Nephron (organoid): ENCODE data around the gene GNB2.
A peak's percentile ranks its signal among the peaks of the same experiment; 100 is the strongest.

Source experiments
- H3K27ac Mint-ChIP-seq, 3 experiments: 2 replicates each; pipeline ENCODE4 v1.8.0; 2020; ENCODE audit warnings: mixed read lengths in 3 of 3, mild to moderate bottlenecking in 2 of 3, moderate library complexity in 1 of 3
- H3K27me3 Mint-ChIP-seq: 2 replicates; pipeline ENCODE4 v1.8.0; 2021; ENCODE audit warnings: low read depth, mild to moderate bottlenecking, moderate library complexity, mixed read lengths
- H3K36me3 Mint-ChIP-seq: 2 replicates; pipeline ENCODE4 v1.8.0; 2020; ENCODE audit warnings: low read depth, mixed read lengths
- H3K4me1 Mint-ChIP-seq: 2 replicates; pipeline ENCODE4 v1.8.0; 2020; ENCODE audit warnings: mixed read lengths
- H3K4me3 Mint-ChIP-seq, 3 experiments: 2 replicates each; pipeline ENCODE4 v1.8.0; 2020; ENCODE audit warnings: mild to moderate bottlenecking in 3 of 3, mixed read lengths in 3 of 3, moderate library complexity in 2 of 3
- H3K9me3 Mint-ChIP-seq: 2 replicates; pipeline ENCODE4 v1.8.0; 2020; ENCODE audit warnings: mixed read lengths
- TF ChIP-seq, protein P1 (sequence below), 3 experiments: fragments of 200-600 bp; sonication (generic); IDR thresholded peaks; one replicate each; pipeline ENCODE4 v1.5.0; 2021; ENCODE audit warnings: antibody characterized with exemption in 3 of 3; ENCODE audit not compliant: unreplicated experiment in 3 of 3

GNB2 gene

DNA sequence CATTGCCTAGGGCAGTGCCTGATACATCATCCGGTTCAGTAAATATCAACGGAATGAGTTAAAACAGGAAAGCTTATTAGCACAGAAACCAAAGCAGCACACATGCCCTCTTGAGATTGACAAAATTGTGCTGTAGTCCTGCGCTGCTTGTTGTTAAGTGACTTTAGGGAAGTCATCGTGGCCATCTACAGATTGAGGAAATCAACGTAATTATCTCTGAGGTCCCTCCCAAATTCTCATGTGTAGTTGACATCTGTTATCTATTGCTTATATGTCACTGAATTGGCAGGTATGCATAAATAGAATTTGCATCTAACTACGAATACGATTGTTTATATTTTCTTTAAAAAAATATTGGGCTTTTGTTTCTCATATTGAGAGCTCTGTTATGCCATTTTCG, 3.5 kb upstream of the GNB2 start:
- Mint-ChIP-seq H3K4me3 (no peak overlapping the region), H3K4me1 (no peaks in the 10 kb centered on the region), H3K27me3 (peaks cover 29% of the 10 kb centered on the region), H3K9me3 (no peaks in the 10 kb centered on the region), H3K27ac (no peak overlapping the region), H3K36me3 (no peaks in the 10 kb centered on the region)
- TF ChIP-seq, protein P1, sequence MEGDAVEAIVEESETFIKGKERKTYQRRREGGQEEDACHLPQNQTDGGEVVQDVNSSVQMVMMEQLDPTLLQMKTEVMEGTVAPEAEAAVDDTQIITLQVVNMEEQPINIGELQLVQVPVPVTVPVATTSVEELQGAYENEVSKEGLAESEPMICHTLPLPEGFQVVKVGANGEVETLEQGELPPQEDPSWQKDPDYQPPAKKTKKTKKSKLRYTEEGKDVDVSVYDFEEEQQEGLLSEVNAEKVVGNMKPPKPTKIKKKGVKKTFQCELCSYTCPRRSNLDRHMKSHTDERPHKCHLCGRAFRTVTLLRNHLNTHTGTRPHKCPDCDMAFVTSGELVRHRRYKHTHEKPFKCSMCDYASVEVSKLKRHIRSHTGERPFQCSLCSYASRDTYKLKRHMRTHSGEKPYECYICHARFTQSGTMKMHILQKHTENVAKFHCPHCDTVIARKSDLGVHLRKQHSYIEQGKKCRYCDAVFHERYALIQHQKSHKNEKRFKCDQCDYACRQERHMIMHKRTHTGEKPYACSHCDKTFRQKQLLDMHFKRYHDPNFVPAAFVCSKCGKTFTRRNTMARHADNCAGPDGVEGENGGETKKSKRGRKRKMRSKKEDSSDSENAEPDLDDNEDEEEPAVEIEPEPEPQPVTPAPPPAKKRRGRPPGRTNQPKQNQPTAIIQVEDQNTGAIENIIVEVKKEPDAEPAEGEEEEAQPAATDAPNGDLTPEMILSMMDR (IDR thresholded peaks at IDR 0.05; ENCODE audit: unreplicated experiment in 3 of 3), result no peak

DNA sequence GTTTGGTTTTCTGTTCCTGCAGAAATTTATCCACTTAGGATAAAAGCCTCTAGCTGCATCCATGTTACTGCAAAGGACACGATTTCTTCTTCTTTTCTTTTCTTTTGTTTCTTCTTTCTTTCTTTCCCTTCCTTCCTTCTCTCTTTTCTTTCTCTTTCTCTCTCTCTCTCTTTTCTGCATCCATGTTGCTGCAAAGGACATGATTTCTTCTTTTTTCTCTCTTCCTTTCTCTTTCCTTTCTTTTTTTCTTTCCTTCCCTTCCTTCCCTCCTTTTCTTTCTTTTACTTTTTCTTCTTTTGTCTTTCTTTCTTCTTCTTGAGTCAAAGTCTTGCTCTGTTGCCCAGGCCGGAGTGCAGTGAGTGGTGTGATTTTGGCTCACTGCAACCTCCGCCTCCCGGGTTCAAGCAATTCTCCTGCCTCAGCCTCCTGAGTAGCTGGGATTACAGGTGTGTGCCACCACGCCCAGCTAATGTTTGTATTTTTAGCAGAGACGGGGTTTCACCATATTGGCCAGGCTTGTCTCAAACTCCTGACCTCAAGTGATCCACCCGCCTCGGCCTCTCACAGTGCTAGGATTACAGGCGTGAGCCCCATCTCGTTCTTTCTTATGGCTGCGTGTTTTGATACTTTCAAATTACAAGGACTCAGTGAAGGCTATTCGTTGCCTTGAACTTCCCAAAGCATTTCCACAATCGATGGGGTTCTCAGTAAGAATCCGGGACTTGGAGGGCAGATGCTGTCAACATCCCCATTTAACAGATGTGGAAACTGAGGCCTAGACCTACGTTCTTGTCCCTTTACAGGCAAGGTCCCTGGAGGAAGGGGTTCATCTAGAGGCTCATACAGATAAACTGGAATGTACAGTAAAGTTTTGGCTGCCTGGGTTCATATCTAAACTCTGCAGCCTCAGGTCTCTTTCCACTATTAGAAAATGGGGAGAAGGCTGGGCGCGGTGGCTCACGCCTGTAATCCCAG, 1.9 kb upstream of the GNB2 start:
- Mint-ChIP-seq H3K4me3 (peak overlapping the region; percentile 54 to 96 (median 95)), H3K9me3 (no peaks in the 10 kb centered on the region), H3K4me1 (no peaks in the 10 kb centered on the region), H3K36me3 (peaks cover 4% of the 10 kb centered on the region), H3K27me3 (peaks cover 18% of the 10 kb centered on the region), H3K27ac (no peak overlapping the region)
- TF ChIP-seq, protein P1 (IDR thresholded peaks at IDR 0.05; ENCODE audit: unreplicated experiment in 3 of 3), result no peak

GRCh38 chr7:100673942-100674410, 436 bp downstream of the GNB2 start:
- peaks cover 8% of the 10 kb centered on the region for H3K27me3 Mint-ChIP-seq
- TF ChIP-seq, protein P1 (IDR thresholded peaks at IDR 0.05; ENCODE audit: unreplicated experiment in 3 of 3), result no peak
- peak overlapping the region; percentile 96 to 97 (median 96) for H3K4me3 Mint-ChIP-seq
- H3K27ac Mint-ChIP-seq, result peak overlapping the region; percentile 89 to 99 (median 99)
- H3K9me3 Mint-ChIP-seq, result no peaks in the 10 kb centered on the region
- peaks cover 11% of the 10 kb centered on the region for H3K36me3 Mint-ChIP-seq
- no peaks in the 10 kb centered on the region for H3K4me1 Mint-ChIP-seq

GRCh38 chr7:100674411-100675104, 1.0 kb downstream of the GNB2 start:
- Mint-ChIP-seq H3K27me3 (peaks cover 8% of the 10 kb centered on the region), H3K36me3 (peaks cover 16% of the 10 kb centered on the region), H3K4me1 (no peaks in the 10 kb centered on the region), H3K27ac (peak overlapping the region; percentile 89 to 99 (median 99)), H3K4me3 (peak overlapping the region; percentile 96 to 97 (median 96)), H3K9me3 (no peaks in the 10 kb centered on the region)
- TF ChIP-seq, protein P1 (IDR thresholded peaks at IDR 0.05; ENCODE audit: unreplicated experiment in 3 of 3), result no peak

DNA sequence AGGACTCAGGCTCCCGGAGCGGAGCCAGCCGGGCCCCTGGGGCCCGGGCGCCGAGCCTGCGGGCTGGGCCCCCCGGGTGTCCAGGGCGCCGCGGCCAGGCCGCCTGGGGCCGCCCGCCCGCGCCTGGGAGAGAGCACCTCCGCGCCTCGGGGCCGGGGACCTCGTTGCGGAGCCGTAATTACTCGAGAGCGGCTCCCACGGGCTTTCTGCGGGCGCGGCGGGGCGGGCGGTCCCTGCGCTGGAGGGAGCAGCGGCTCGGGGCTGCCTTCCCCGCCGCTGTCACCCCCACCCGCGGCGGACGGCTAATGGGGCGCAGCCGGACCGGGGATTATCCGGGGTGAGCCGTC, 1.5 kb downstream of the GNB2 start:
- Mint-ChIP-seq H3K36me3 (peaks cover 19% of the 10 kb centered on the region), H3K4me3 (peak overlapping the region; percentile 96 to 97 (median 96)), H3K27ac (no peak overlapping the region), H3K27me3 (peaks cover 8% of the 10 kb centered on the region), H3K4me1 (peaks cover 2% of the 10 kb centered on the region), H3K9me3 (no peaks in the 10 kb centered on the region)
- TF ChIP-seq, protein P1 (IDR thresholded peaks at IDR 0.05; ENCODE audit: unreplicated experiment in 3 of 3), result no peak
